Spleen (tissue), 11 donors: Measurements from ENCODE around the gene C1QC. TPM values are rescaled to one million over a fixed set of nuclear protein-coding genes. Genes with fewer than 3 reads are reported as not detected.

Source experiments
- DNase-seq: peaks from one replicate; pipeline ENCODE4 v3.0.0-alpha.2; 2020
- H3K27ac ChIP-seq, 8 donors: fragments of 200-600 bp; sonication (generic) in 7 of 8; 1 replicate in 4 of 8; 2 replicates in 4 of 8; pipeline versions ENCODE4 v1.5.0 to v1.8.0; 2016 to 2021; ENCODE audit warnings: inconsistent platforms in 4 of 8, mild to moderate bottlenecking in 4 of 8, moderate library complexity in 1 of 8
- H3K27me3 ChIP-seq, 7 donors: fragments of 200-600 bp; sonication (generic) in 6 of 7; replicated peaks in 1 of 7; 1 replicate in 4 of 7; 2 replicates in 3 of 7; pipeline versions ENCODE4 v1.5.0 to v1.8.0; 2016 to 2021; ENCODE audit warnings: inconsistent platforms in 3 of 7, mild to moderate bottlenecking in 1 of 7
- H3K36me3 ChIP-seq, 6 donors: fragments of 200-600 bp; sonication (generic) in 5 of 6; 1 replicate in 4 of 6; 2 replicates in 2 of 6; pipeline versions ENCODE4 v1.5.0 to v1.8.0; 2016 to 2021; ENCODE audit warnings: inconsistent platforms in 2 of 6
- H3K4me1 ChIP-seq, 6 donors: fragments of 200-600 bp; sonication (generic) in 5 of 6; 1 replicate in 3 of 6; 2 replicates in 3 of 6; pipeline versions ENCODE4 v1.5.0 to v1.8.0; 2016 to 2021; ENCODE audit warnings: inconsistent platforms in 3 of 6
- H3K4me3 ChIP-seq, 8 donors: fragments of 200-600 bp; sonication (generic) in 7 of 8; 1 replicate in 4 of 8; 2 replicates in 4 of 8; pipeline versions ENCODE4 v1.5.0 to v1.8.0; 2016 to 2021; ENCODE audit warnings: inconsistent platforms in 4 of 8, mild to moderate bottlenecking in 4 of 8, moderate library complexity in 2 of 8
- H3K9me3 ChIP-seq, 8 donors: fragments of 200-600 bp; sonication (generic) in 7 of 8; 1 replicate in 4 of 8; 2 replicates in 4 of 8; pipeline versions ENCODE4 v1.5.0 to v1.8.0; 2016 to 2021; ENCODE audit warnings: inconsistent platforms in 4 of 8
- CTCF ChIP-seq, 11 experiments: fragments of 200-600 bp in 7 of 11; fragments of 450-650 bp in 4 of 11; sonication (generic) in 4 of 11; IDR thresholded peaks in 8 of 11; conservative IDR thresholded peaks in 3 of 11; 1 replicate in 7 of 11; 2 replicates in 4 of 11; pipeline versions ENCODE4 v1.4.0 to v1.8.0; 2016 to 2021; ENCODE audit warnings: antibody characterized with exemption in 11 of 11, inconsistent platforms in 4 of 11, mild to moderate bottlenecking in 1 of 11
- POLR2A ChIP-seq, 3 donors: fragments of 450-650 bp; IDR thresholded peaks; one replicate each; pipeline ENCODE4 v1.5.1; 2017; ENCODE audit warnings: antibody characterized with exemption in 3 of 3, mild to moderate bottlenecking in 1 of 3
- POLR2AphosphoS5 ChIP-seq, 3 donors: sonication (generic); formaldehyde crosslinking; IDR thresholded peaks; one replicate each; pipeline ENCODE4 v1.5.1; 2017; ENCODE audit warnings: antibody characterized with exemption in 3 of 3
- WGBS, 5 donors: extraction: QIAGEN DNeasy Blood & Tissue Kit in 3 of 5; methylation state at CpG; one replicate each; pipeline versions ENCODE4 v1.1.5 to v1.1.7; 2013 to 2018; 5-methylcytosine and 5-hydroxymethylcytosine counted together
- intact Hi-C: fragments of 100-400 bp; cut with DNase I; formaldehyde crosslinking; loops from one replicate; pipeline ENCODE4 v1.15.0; 2023; ENCODE audit warnings: low total_unique reads
- polyA plus RNA-seq, 3 donors: library from polyadenylated mRNA; stranded (reverse); fragments of 200-250 nt; gene quantifications; one replicate each; pipeline ENCODE4 v1.2.1, GENCODE V29; 2013
- total RNA-seq, 7 donors: library from RNA; depleted of rRNA in 3 of 7; stranded (reverse); fragments of >200 nt in 3 of 7; fragmentation: NEBNext Ultra II Directional in 4 of 7; extraction: Animal tissue kit (Norgen Biotek cat#: 25700) in 4 of 7; gene quantifications; one replicate each; pipeline versions ENCODE4 v1.1.0 to v1.2.1, GENCODE V29; 2016 to 2021
- donor health status: healthy with polysubstance abuse.
- donor health status: DM: no; HTN: no; CAD: no; lungs with moderate emphysema.
- donor health status: DM: no; HTN: no; CAD: no.
- donor health status: Bipolar disorder and iron deficiency.
- donor health status: healthy.
- donor health status: DM: no; HTN: no; CAD: no.
- donor health status: DM: yes; HTN: yes; CAD: no.

Gene C1QC
- total and polyA plus RNA-seq, 10 donors, result 98.7 to 1,691 (median 1,058) TPM

DNA sequence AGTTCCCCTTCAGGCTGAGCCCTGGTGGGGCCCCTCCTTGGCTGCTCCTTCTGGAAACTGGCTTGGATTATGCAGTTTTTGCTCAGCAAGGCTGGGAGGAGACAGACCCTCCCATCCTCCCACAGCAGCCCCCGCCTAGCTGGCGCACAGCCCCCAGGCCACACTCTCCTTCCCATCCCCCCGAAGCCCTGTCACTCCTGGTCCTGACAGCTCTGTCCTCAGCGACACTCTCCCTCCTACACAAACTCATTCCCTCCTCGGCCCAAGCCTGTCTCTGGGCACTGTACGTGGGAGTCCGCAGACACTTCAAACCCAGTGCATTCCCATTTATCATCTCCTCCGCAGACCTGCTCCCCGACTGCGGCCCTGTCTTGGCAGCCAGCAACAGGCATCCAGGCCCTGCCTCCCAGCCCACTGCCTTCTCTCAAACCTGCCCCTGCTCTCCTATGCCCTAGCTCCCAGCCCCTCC, 42.2 kb downstream of the C1QC start:
- Histone ChIP-seq H3K4me3 (no peak overlapping the region), H3K27me3 (peaks cover 0 to 38% (median 0%) of the 10 kb centered on the region in 7 donors), H3K36me3 (no peaks in the 10 kb centered on the region), H3K27ac (no peak overlapping the region), H3K4me1 (no peaks in the 10 kb centered on the region), H3K9me3 (no peaks in the 10 kb centered on the region)
- WGBS, 5 donors, result 60 to 75% (median 71%) methylated on average over 10 of the region's 10 CpGs
- intact Hi-C loops, result no loop called here
- TF ChIP-seq POLR2AphosphoS5 (IDR thresholded peaks at IDR 0.05), result no peak
- no peak for TF ChIP-seq POLR2A (IDR thresholded peaks at IDR 0.05)
- TF ChIP-seq CTCF (IDR thresholded peaks at IDR 0.05 in 8 of 11, conservative IDR thresholded peaks at IDR 0.05 in 3 of 11), result no peak
- no peak for DNase-seq

GRCh38 chr1:22687191-22687590, 43.8 kb downstream of the C1QC start:
- Histone ChIP-seq H3K9me3 (no peaks in the 10 kb centered on the region), H3K27me3 (peaks cover 0 to 32% (median 0%) of the 10 kb centered on the region in 7 donors), H3K36me3 (no peaks in the 10 kb centered on the region), H3K4me3 (no peak overlapping the region), H3K27ac (no peak overlapping the region), H3K4me1 (no peaks in the 10 kb centered on the region)
- WGBS, 5 donors, result 67 to 85% (median 84%) methylated on average over 2 of the region's 2 CpGs
- DNase-seq, result no peak
- TF ChIP-seq POLR2A (IDR thresholded peaks at IDR 0.05), result no peak
- no peak for TF ChIP-seq CTCF (IDR thresholded peaks at IDR 0.05 in 8 of 11, conservative IDR thresholded peaks at IDR 0.05 in 3 of 11)
- TF ChIP-seq POLR2AphosphoS5 (IDR thresholded peaks at IDR 0.05), result no peak
- intact Hi-C loops, result no loop called here

DNA sequence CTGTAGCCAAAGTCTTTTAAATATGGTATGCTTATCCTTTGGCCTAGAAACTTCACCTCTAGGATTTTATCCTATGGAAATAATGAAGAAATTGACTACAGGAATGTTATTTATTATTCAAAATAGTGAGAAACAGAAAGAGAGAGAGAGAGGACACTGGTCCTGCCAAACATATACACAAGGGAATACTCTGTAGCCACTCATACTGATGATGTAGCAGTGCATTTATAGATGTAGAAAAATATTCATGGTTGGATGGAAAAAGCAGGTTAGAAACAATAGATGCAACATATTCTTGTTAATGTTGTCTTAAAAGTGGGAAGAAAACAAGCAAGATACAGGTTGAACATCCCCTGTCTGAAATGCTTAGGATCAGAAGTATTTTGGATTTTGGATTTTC, 45.0 kb downstream of the C1QC start:
- Histone ChIP-seq H3K27ac (no peak overlapping the region), H3K27me3 (peaks cover 0 to 29% (median 0%) of the 10 kb centered on the region in 7 donors), H3K4me3 (no peak overlapping the region), H3K9me3 (no peaks in the 10 kb centered on the region), H3K4me1 (no peaks in the 10 kb centered on the region), H3K36me3 (no peaks in the 10 kb centered on the region)
- intact Hi-C loops, result no loop called here
- TF ChIP-seq POLR2A (IDR thresholded peaks at IDR 0.05) (no peak), POLR2AphosphoS5 (IDR thresholded peaks at IDR 0.05) (no peak), CTCF (IDR thresholded peaks at IDR 0.05 in 8 of 11, conservative IDR thresholded peaks at IDR 0.05 in 3 of 11) (no peak)
- no peak for DNase-seq

- no peak for DNase-seq
- H3K9me3 ChIP-seq, result no peaks in the 10 kb centered on the region
- intact Hi-C loops, result no loop called here
- H3K27me3 ChIP-seq, result peaks cover 0 to 19% (median 0%) of the 10 kb centered on the region in 7 donors
- H3K27ac ChIP-seq, result no peak overlapping the region
- no peak overlapping the region for H3K4me3 ChIP-seq
- 79 to 86% (median 81%) methylated on average over 11 of the region's 11 CpGs for WGBS, 5 donors
- TF ChIP-seq CTCF (IDR thresholded peaks at IDR 0.05 in 8 of 11, conservative IDR thresholded peaks at IDR 0.05 in 3 of 11) (no peak), POLR2A (IDR thresholded peaks at IDR 0.05) (no peak), POLR2AphosphoS5 (IDR thresholded peaks at IDR 0.05) (no peak)
- H3K4me1 ChIP-seq, result no peaks in the 10 kb centered on the region
- no peaks in the 10 kb centered on the region for H3K36me3 ChIP-seq
These were observed 46.1 kb downstream of the C1QC start for GRCh38 chr1:22689505-22689904.
